Suprapubic skin (tissue), 4 donors: ENCODE data around the gene CDH13. TPM values are rescaled to one million over a fixed set of nuclear protein-coding genes. Genes with fewer than 3 reads are reported as not detected.

ENCODE experiments used
- DNase-seq, 2 donors: peaks; one replicate each; pipeline ENCODE4 v3.0.0-alpha.2; 2019; ENCODE audit warnings: low spot score in 2 of 2
- H3K27ac ChIP-seq: fragments of 200-600 bp; sonication (generic); one replicate; pipeline ENCODE4 v1.5.1; 2019
- H3K27me3 ChIP-seq: fragments of 200-600 bp; sonication (generic); one replicate; pipeline ENCODE4 v1.5.1; 2019
- H3K36me3 ChIP-seq: fragments of 200-600 bp; sonication (generic); one replicate; pipeline ENCODE4 v1.5.1; 2019
- H3K4me1 ChIP-seq: fragments of 200-600 bp; sonication (generic); one replicate; pipeline ENCODE4 v1.5.1; 2019
- H3K4me3 ChIP-seq: fragments of 200-600 bp; sonication (generic); one replicate; pipeline ENCODE4 v1.5.1; 2019; ENCODE audit warnings: mild to moderate bottlenecking
- H3K9me3 ChIP-seq: fragments of 200-600 bp; sonication (generic); one replicate; pipeline ENCODE4 v1.5.1; 2019
- CTCF ChIP-seq, 2 donors: fragments of 200-600 bp in 1 of 2; fragments of 450-650 bp in 1 of 2; sonication (generic) in 1 of 2; IDR thresholded peaks; one replicate each; pipeline ENCODE4 v1.5.1; 2016 to 2019; ENCODE audit warnings: antibody characterized with exemption in 2 of 2, mild to moderate bottlenecking in 1 of 2, moderate library complexity in 1 of 2
- EP300 ChIP-seq: sonication (generic); formaldehyde crosslinking; IDR thresholded peaks from one replicate; pipeline ENCODE4 v1.6.1; 2017; ENCODE audit warnings: antibody characterized with exemption
- POLR2A ChIP-seq, 2 donors: fragments of 450-650 bp; IDR thresholded peaks; one replicate each; pipeline ENCODE4 v1.6.1; 2017; ENCODE audit warnings: antibody characterized with exemption in 2 of 2, mild to moderate bottlenecking in 2 of 2, moderate library complexity in 2 of 2
- POLR2AphosphoS5 ChIP-seq, 3 donors: sonication (generic); formaldehyde crosslinking; IDR thresholded peaks; one replicate each; pipeline ENCODE4 v1.6.1; 2017; ENCODE audit warnings: antibody characterized with exemption in 3 of 3
- WGBS: methylation state at CpG from one replicate; pipeline ENCODE4 v1.1.5; 2018; 5-methylcytosine and 5-hydroxymethylcytosine counted together
- total RNA-seq, 4 donors: library from RNA; depleted of rRNA; stranded (reverse); fragments of >200 nt; gene quantifications; one replicate each; pipeline ENCODE4 v1.1.0, GENCODE V29; 2016

Gene CDH13
- total RNA-seq, 4 donors from 2014 or later = 90.4 to 176 (median 139) TPM

- Histone ChIP-seq H3K4me1 (no peaks in the 10 kb centered on the region), H3K27ac (no peak overlapping the region), H3K27me3 (no peaks in the 10 kb centered on the region), H3K36me3 (no peaks in the 10 kb centered on the region), H3K4me3 (no peak overlapping the region), H3K9me3 (no peaks in the 10 kb centered on the region)
- no peak for DNase-seq
- WGBS = 80% methylated on average over 10 of the region's 10 CpGs
- no peak for TF ChIP-seq POLR2AphosphoS5 (IDR thresholded peaks at IDR 0.05)
- TF ChIP-seq POLR2A (IDR thresholded peaks at IDR 0.05) = no peak
- TF ChIP-seq EP300 = no peak
- no peak for TF ChIP-seq CTCF (IDR thresholded peaks at IDR 0.05)
These were observed 334.1 kb downstream of the CDH13 start for GRCh38 chr16:82960918-82961317.

GRCh38 chr16:82963653-82964052, 336.9 kb downstream of the CDH13 start:
- TF ChIP-seq POLR2A (IDR thresholded peaks at IDR 0.05) (no peak), POLR2AphosphoS5 (IDR thresholded peaks at IDR 0.05) (no peak), EP300 (no peak), CTCF (IDR thresholded peaks at IDR 0.05) (no peak)
- Histone ChIP-seq H3K36me3 (no peaks in the 10 kb centered on the region), H3K4me3 (no peak overlapping the region), H3K4me1 (no peaks in the 10 kb centered on the region), H3K27me3 (no peaks in the 10 kb centered on the region), H3K9me3 (no peaks in the 10 kb centered on the region), H3K27ac (no peak overlapping the region)
- 83% methylated on average over 11 of the region's 11 CpGs for WGBS
- DNase-seq = no peak

GRCh38 chr16:82965808-82966207, 339.0 kb downstream of the CDH13 start:
- no peak overlapping the region for H3K27ac ChIP-seq
- H3K27me3 ChIP-seq = no peaks in the 10 kb centered on the region
- H3K4me1 ChIP-seq = no peaks in the 10 kb centered on the region
- no peaks in the 10 kb centered on the region for H3K9me3 ChIP-seq
- TF ChIP-seq POLR2AphosphoS5 (IDR thresholded peaks at IDR 0.05) = no peak
- no peak for TF ChIP-seq POLR2A (IDR thresholded peaks at IDR 0.05)
- TF ChIP-seq CTCF (IDR thresholded peaks at IDR 0.05) = no peak
- TF ChIP-seq EP300 = no peak
- no peak overlapping the region for H3K4me3 ChIP-seq
- H3K36me3 ChIP-seq = no peaks in the 10 kb centered on the region
- 90% methylated on average over 5 of the region's 5 CpGs for WGBS
- no peak for DNase-seq

- no peak for DNase-seq
- no peak for TF ChIP-seq POLR2AphosphoS5 (IDR thresholded peaks at IDR 0.05)
- no peak for TF ChIP-seq EP300
- TF ChIP-seq POLR2A (IDR thresholded peaks at IDR 0.05) = no peak
- TF ChIP-seq CTCF (IDR thresholded peaks at IDR 0.05) = no peak
- Histone ChIP-seq H3K4me1 (no peaks in the 10 kb centered on the region), H3K36me3 (no peaks in the 10 kb centered on the region), H3K27ac (no peak overlapping the region), H3K9me3 (no peaks in the 10 kb centered on the region), H3K27me3 (no peaks in the 10 kb centered on the region), H3K4me3 (no peak overlapping the region)
- 87% methylated on average over 7 of the region's 7 CpGs for WGBS
These were observed 340.7 kb downstream of the CDH13 start for GRCh38 chr16:82967424-82967823.

GRCh38 chr16:82971126-82971525, 344.4 kb downstream of the CDH13 start:
- no peaks in the 10 kb centered on the region for H3K27me3 ChIP-seq
- no peak for DNase-seq
- no peak overlapping the region for H3K27ac ChIP-seq
- H3K36me3 ChIP-seq = no peaks in the 10 kb centered on the region
- no peaks in the 10 kb centered on the region for H3K9me3 ChIP-seq
- no peak overlapping the region for H3K4me3 ChIP-seq
- 81% methylated on average over 5 of the region's 5 CpGs for WGBS
- no peaks in the 10 kb centered on the region for H3K4me1 ChIP-seq
- TF ChIP-seq POLR2A (IDR thresholded peaks at IDR 0.05) = no peak
- no peak for TF ChIP-seq EP300
- TF ChIP-seq CTCF (IDR thresholded peaks at IDR 0.05) = no peak
- no peak for TF ChIP-seq POLR2AphosphoS5 (IDR thresholded peaks at IDR 0.05)
